Measurements from ENCODE around the gene PPFIBP2. TPM values are rescaled to one million over a fixed set of nuclear protein-coding genes. Genes with fewer than 3 reads are reported as not detected.
A peak's percentile ranks its signal among the peaks of the same experiment; 100 is the strongest.

PPFIBP2 gene
- total RNA-seq, 4 donors from 2014 or later, result 8.0 to 26.5 (median 11.3) TPM

DNA sequence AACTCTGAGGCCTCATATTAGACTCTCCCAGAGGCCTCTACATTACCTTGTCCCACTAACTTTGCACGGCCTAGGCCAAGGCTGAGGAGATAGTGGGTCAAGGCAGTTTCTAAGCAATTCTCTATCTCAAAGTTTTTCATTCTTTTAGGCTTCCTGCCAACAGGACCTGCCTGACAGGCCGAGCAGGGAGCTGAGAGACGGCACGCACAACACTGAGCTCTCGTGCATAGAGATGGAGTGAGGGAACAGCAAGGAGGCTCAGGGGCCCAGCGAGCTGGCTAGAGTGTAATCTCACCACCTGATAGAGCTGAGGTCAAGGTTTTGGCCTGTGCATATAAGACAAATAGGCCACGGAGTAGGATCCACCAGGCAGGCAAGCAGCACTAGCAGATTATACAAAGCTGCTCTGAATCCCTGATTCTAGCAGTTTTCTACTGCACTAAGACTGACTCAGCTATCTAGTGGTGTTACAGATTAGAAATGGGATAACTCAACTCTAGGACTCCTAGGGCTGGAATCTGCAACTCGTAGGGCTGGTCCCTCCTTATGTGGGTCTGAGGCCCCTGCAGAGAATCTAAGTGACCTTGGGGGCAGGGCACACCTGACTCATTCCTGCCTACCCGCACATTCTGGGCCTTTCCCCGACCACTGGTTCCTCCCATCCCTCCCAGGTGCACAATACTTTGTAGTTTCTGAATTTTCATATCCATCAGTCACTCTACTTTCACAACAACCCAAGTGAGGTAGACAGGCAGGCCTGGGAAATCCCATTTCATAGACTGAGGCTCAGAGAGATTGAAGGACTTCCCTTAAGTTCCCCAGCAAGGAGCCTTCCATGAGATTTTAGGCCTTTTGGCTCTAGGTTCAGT lies 157.8 kb downstream of the PPFIBP2 start:
- no peak for ATAC-seq
- no peak overlapping the region for H3K27ac ChIP-seq
- peaks cover 0 to 21% (median 3%) of the 10 kb centered on the region in 3 donors for H3K4me1 ChIP-seq
- TF ChIP-seq POLR2AphosphoS5 (IDR thresholded peaks at IDR 0.05), result no peak
- no peak for TF ChIP-seq EP300 (IDR thresholded peaks at IDR 0.05)
- TF ChIP-seq, protein P1, sequence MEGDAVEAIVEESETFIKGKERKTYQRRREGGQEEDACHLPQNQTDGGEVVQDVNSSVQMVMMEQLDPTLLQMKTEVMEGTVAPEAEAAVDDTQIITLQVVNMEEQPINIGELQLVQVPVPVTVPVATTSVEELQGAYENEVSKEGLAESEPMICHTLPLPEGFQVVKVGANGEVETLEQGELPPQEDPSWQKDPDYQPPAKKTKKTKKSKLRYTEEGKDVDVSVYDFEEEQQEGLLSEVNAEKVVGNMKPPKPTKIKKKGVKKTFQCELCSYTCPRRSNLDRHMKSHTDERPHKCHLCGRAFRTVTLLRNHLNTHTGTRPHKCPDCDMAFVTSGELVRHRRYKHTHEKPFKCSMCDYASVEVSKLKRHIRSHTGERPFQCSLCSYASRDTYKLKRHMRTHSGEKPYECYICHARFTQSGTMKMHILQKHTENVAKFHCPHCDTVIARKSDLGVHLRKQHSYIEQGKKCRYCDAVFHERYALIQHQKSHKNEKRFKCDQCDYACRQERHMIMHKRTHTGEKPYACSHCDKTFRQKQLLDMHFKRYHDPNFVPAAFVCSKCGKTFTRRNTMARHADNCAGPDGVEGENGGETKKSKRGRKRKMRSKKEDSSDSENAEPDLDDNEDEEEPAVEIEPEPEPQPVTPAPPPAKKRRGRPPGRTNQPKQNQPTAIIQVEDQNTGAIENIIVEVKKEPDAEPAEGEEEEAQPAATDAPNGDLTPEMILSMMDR (IDR thresholded peaks at IDR 0.05), result no peak
- no peaks in the 10 kb centered on the region for H3K9me3 ChIP-seq
- 77 to 90% methylated on average over 2 to 4 of the region's 10 CpGs for WGBS, 2 donors (ENCODE audit: low coverage in 1 of 2)
- no peak overlapping the region for H3K4me3 ChIP-seq
- H3K36me3 ChIP-seq, result peaks cover 0 to 4% of the 10 kb centered on the region in 2 donors
- peaks cover 54% of the 10 kb centered on the region for H3K27me3 ChIP-seq

DNA sequence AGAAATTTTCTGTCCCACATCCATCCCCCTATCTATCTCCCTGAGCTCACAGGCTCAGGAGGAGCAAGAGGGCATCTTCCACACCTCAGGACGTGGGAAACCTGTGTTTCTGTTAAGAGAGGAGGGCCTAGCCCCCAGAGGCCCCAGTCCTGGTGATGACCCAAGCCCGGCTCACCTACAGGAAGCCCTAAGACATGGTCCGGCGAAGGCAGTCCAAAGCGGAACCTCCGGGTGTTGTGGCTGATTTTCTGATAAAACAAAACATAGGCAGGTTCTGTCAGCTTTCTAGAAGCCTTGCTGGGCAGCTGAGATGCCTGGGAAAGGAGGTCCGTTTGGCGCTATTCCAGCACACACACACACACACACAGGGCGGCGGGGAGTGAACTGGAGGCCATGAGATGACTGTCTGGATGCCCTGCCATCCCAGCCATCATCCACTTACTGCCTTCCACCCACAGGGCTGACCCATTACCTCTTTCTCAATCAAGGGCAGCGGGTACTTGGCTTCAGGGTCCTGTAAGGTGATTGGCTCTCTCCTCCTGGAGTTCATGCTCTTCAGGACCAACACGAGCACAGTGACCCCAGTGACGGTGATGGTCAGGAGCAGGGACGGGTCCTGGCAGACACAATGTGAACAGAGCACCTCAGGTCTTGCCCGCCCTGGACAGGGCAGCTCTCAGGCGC lies 158.6 kb downstream of the PPFIBP2 start:
- WGBS, 2 donors (ENCODE audit: low coverage in 1 of 2), result 60 to 68% methylated on average over 1 to 3 of the region's 16 CpGs
- Histone ChIP-seq H3K27ac (no peak overlapping the region), H3K27me3 (peaks cover 59% of the 10 kb centered on the region), H3K4me1 (peaks cover 0 to 21% (median 3%) of the 10 kb centered on the region in 3 donors), H3K4me3 (peak overlapping the region in 1 of 2 donors; percentile 60), H3K9me3 (no peaks in the 10 kb centered on the region), H3K36me3 (no peaks in the 10 kb centered on the region)
- no peak for TF ChIP-seq EP300 (IDR thresholded peaks at IDR 0.05)
- TF ChIP-seq POLR2A (IDR thresholded peaks at IDR 0.05), result no peak
- TF ChIP-seq, protein P1 (IDR thresholded peaks at IDR 0.05), result no peak
- TF ChIP-seq POLR2AphosphoS5 (IDR thresholded peaks at IDR 0.05), result no peak
- no peak for ATAC-seq

DNA sequence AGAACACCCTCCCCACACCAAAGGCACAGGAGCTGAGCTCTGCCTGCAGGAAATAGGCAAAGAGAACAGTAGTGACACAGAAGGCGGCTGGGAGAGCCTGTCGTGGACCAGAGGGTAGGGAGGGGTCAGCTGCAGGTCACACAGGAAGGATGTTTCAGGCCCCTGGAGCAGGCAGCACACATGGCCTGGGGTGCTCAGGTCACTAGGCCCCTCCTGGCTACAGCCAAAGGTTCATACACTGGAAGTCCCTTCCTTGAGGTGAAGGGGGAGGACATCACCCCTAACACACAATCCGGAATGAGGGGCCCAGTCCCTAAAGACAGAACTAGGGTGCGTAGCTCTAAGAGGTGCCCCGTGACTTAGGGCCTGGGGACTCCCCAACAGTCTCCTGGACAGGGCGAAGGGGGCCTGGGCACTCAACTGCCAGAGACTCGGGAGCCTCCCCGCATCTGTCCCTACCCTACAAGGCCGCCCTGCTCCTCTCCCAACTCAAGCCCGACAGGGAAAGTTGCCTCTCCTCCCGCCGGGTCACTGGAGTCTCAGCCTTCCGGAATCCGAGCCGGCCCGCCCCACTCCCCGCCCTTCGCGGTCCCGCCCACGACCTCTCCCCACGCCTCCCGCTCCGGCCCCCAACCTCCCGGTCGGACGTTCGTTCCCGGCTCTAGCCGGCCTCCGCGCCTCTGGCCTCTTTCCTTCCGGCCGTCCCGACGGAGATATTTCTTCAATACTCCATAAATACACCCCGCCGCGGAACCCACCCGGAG lies 159.3 kb downstream of the PPFIBP2 start, which contains the start of gene CYB5R2:
CYB5R2 (minus strand) TSS at position 541 of the 764 bp plus-strand sequence. CDS start 675 bp downstream, outside the sequence.
- Histone ChIP-seq H3K9me3 (no peaks in the 10 kb centered on the region), H3K36me3 (no peaks in the 10 kb centered on the region), H3K4me1 (peaks cover 0 to 21% (median 3%) of the 10 kb centered on the region in 3 donors), H3K27me3 (peaks cover 66% of the 10 kb centered on the region), H3K4me3 (peak within 1 kb of the TSS; percentile 34 to 60), H3K27ac (peak within 1 kb of the TSS in 3 of 4 donors; percentile 15 to 73 (median 67))
- TF ChIP-seq, protein P1 (IDR thresholded peaks at IDR 0.05), result no peak
- TF ChIP-seq POLR2AphosphoS5 (IDR thresholded peaks at IDR 0.05), result peak; percentile 19
- WGBS, 2 donors (ENCODE audit: low coverage in 1 of 2), result 27% methylated on average over 14 of the region's 40 CpGs; no CpG with 5 or more reads in 1 of the 2 donors
- peak; percentile 77 for ATAC-seq

DNA sequence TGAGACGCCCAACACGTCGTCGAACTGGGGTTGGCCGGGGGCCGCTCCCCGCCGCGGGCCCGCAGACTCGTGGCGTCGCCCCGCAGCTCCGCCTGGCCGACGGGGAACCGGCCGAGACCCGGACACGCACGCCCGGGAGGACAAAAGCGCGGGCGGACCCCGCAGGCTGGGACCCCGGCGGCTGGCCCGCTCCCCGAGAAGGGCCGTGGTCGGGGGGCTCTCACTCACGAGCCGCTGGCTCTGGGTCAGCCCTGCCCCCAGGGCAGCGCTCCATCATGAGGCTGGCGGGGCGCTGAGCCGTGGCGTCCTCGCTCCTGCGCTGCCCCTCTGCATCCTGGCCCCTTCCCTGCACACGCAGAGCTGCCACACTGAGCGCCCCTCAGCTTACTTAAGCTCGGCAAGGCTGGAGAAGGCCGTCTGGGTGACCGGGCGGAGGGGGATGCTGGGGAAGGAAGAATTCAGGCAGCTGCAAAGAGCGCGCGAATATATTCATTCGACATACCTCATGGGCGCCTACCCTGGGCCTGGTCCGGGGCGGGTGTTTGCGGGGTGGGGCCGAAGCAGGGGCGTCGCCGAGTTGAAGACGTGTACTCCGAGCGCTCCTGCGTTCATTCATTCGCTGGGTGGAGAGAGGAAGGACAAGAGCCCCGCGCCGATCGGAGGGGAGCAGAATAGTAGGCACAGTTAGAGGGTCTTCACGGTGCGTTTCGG lies 160.1 kb downstream of the PPFIBP2 start:
- Histone ChIP-seq H3K4me1 (peaks cover 0 to 21% (median 3%) of the 10 kb centered on the region in 3 donors), H3K27ac (peak overlapping the region in 3 of 4 donors; percentile 15 to 73 (median 67)), H3K9me3 (no peaks in the 10 kb centered on the region), H3K27me3 (peaks cover 72% of the 10 kb centered on the region), H3K4me3 (peak overlapping the region; percentile 34 to 60), H3K36me3 (no peaks in the 10 kb centered on the region)
- 11% methylated on average over 18 of the region's 72 CpGs; no CpG with 5 or more reads in 1 of the 2 donors for WGBS, 2 donors (ENCODE audit: low coverage in 1 of 2)
- peak; percentile 50 for ATAC-seq
- no peak for TF ChIP-seq POLR2A (IDR thresholded peaks at IDR 0.05)
